Nephron progenitor cell (in vitro differentiated cells): ENCODE results near the gene SHISA6.

Experiments used
- DNase-seq: peaks from one replicate; pipeline ENCODE4 v3.0.0; 2021
- H3K27ac Mint-ChIP-seq: 2 replicates; pipeline ENCODE4 v1.8.0; 2021; ENCODE audit warnings: mild to moderate bottlenecking, moderate library complexity, mixed read lengths
- H3K27me3 Mint-ChIP-seq: 2 replicates; pipeline ENCODE4 v1.8.0; 2021; ENCODE audit warnings: mild to moderate bottlenecking, low read depth, mixed read lengths; ENCODE audit not compliant: poor library complexity
- H3K36me3 Mint-ChIP-seq: 2 replicates; pipeline ENCODE4 v1.8.0; 2021; ENCODE audit warnings: low read depth, mixed read lengths
- H3K4me1 Mint-ChIP-seq: 2 replicates; pipeline ENCODE4 v1.8.0; 2021; ENCODE audit warnings: mixed read lengths
- H3K4me3 Mint-ChIP-seq: 2 replicates; pipeline ENCODE4 v1.8.0; 2021; ENCODE audit warnings: mild to moderate bottlenecking, moderate library complexity, mixed read lengths
- H3K9me3 Mint-ChIP-seq: 2 replicates; pipeline ENCODE4 v1.8.0; 2021; ENCODE audit warnings: mild to moderate bottlenecking, moderate library complexity, mixed read lengths
- CTCF ChIP-seq: fragments of 200-600 bp; sonication (generic); IDR thresholded peaks from 2 replicates; pipeline ENCODE4 v1.5.0; 2021; ENCODE audit warnings: antibody characterized with exemption

SHISA6 gene

GRCh38 chr17:11287791-11288190 lies 46.8 kb downstream of the SHISA6 start:
- Mint-ChIP-seq H3K27ac (no peak overlapping the region), H3K9me3 (no peaks in the 10 kb centered on the region), H3K27me3 (no peaks in the 10 kb centered on the region), H3K4me3 (no peak overlapping the region), H3K36me3 (peaks cover 19% of the 10 kb centered on the region), H3K4me1 (no peaks in the 10 kb centered on the region)
- no peak for TF ChIP-seq CTCF
- DNase-seq = no peak

- H3K36me3 Mint-ChIP-seq = no peaks in the 10 kb centered on the region
- H3K4me1 Mint-ChIP-seq = no peaks in the 10 kb centered on the region
- no peaks in the 10 kb centered on the region for H3K9me3 Mint-ChIP-seq
- H3K27me3 Mint-ChIP-seq = no peaks in the 10 kb centered on the region
- H3K27ac Mint-ChIP-seq = no peak overlapping the region
- TF ChIP-seq CTCF = no peak
- no peak for DNase-seq
- no peak overlapping the region for H3K4me3 Mint-ChIP-seq
Measured at GRCh38 chr17:11290814-11291213, 49.8 kb downstream of the SHISA6 start.

DNA sequence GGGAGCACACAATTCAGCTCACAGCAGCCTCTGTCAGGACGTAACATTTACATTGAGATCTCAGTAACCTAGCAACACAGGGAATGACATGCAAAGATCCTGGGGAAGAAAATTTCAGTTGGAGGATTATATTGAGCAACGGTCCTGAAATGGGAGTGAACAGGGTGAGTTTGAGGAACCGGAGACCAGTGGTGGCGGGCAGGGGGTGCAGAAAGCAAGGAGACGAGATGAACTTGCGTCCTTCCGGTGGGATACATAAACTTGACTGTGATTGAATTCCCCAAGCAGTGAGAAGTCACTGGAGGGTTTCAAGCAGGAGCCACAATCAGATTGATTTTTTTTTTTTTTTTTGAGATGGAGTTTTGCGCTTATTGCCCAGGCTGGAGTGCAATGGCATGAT lies 51.5 kb downstream of the SHISA6 start:
- Mint-ChIP-seq H3K4me3 (no peak overlapping the region), H3K27ac (no peak overlapping the region), H3K9me3 (no peaks in the 10 kb centered on the region), H3K27me3 (no peaks in the 10 kb centered on the region), H3K36me3 (no peaks in the 10 kb centered on the region), H3K4me1 (no peaks in the 10 kb centered on the region)
- no peak for DNase-seq
- TF ChIP-seq CTCF = no peak

- H3K27me3 Mint-ChIP-seq = peaks cover under 1% of the 10 kb centered on the region
- no peak for DNase-seq
- TF ChIP-seq CTCF = no peak
- H3K27ac Mint-ChIP-seq = no peak overlapping the region
- no peaks in the 10 kb centered on the region for H3K4me1 Mint-ChIP-seq
- H3K9me3 Mint-ChIP-seq = no peaks in the 10 kb centered on the region
- H3K4me3 Mint-ChIP-seq = no peak overlapping the region
- no peaks in the 10 kb centered on the region for H3K36me3 Mint-ChIP-seq
Measured at GRCh38 chr17:11293480-11293879, 52.5 kb downstream of the SHISA6 start.

- no peak overlapping the region for H3K4me3 Mint-ChIP-seq
- H3K27ac Mint-ChIP-seq = no peak overlapping the region
- H3K4me1 Mint-ChIP-seq = no peaks in the 10 kb centered on the region
- H3K9me3 Mint-ChIP-seq = no peaks in the 10 kb centered on the region
- no peak for TF ChIP-seq CTCF
- peaks cover 3% of the 10 kb centered on the region for H3K27me3 Mint-ChIP-seq
- DNase-seq = no peak
- H3K36me3 Mint-ChIP-seq = no peaks in the 10 kb centered on the region
Measured at GRCh38 chr17:11294826-11295225, 53.8 kb downstream of the SHISA6 start.

GRCh38 chr17:11296994-11297393 lies 56.0 kb downstream of the SHISA6 start:
- no peak for DNase-seq
- peaks cover 5% of the 10 kb centered on the region for H3K9me3 Mint-ChIP-seq

More at GRCh38 chr17:11296994-11297393, 56.0 kb downstream of the SHISA6 start:
- no peak overlapping the region for H3K4me3 Mint-ChIP-seq
- H3K36me3 Mint-ChIP-seq = peaks cover 8% of the 10 kb centered on the region
- TF ChIP-seq CTCF = peak; percentile 51
- peaks cover 8% of the 10 kb centered on the region for H3K27me3 Mint-ChIP-seq
- H3K27ac Mint-ChIP-seq = no peak overlapping the region
- no peaks in the 10 kb centered on the region for H3K4me1 Mint-ChIP-seq
